Keratinocyte (primary cell): ENCODE measurements around the gene ATP6V0E1. TPM values are rescaled to one million over a fixed set of nuclear protein-coding genes. Genes with fewer than 3 reads are reported as not detected.

ENCODE experiments used
- DNase-seq: peaks from one replicate; pipeline ENCODE4 v3.0.0-alpha.2; 2011; ENCODE audit warnings: low read depth, missing footprints, low spot score
- FAIRE-seq: peaks from 2 replicates; lab custom pipeline; 2011; peaks lifted over from hg19 to GRCh38; lab: Jason Lieb, UNC
- H2AFZ ChIP-seq: 2 replicates; pipeline ENCODE4 v1.6.0; 2012; ENCODE audit warnings: low read length, control low read depth, inconsistent platforms; ENCODE audit not compliant: control insufficient read depth
- H3K27ac ChIP-seq: 2 replicates; pipeline ENCODE4 v1.5.1; 2011; ENCODE audit warnings: low read length; ENCODE audit not compliant: control insufficient read depth, insufficient read depth
- H3K27me3 ChIP-seq: 3 replicates; pipeline ENCODE4 v1.6.0; 2011; ENCODE audit warnings: low read length; ENCODE audit not compliant: control insufficient read depth, insufficient read depth; ENCODE audit errors: extremely low read depth
- H3K36me3 ChIP-seq, 2 experiments: 2 replicates in 1 of 2; 3 replicates in 1 of 2; pipeline ENCODE4 v1.5.1; 2011; ENCODE audit warnings: low read length in 2 of 2, mild to moderate bottlenecking in 1 of 2; ENCODE audit not compliant: control insufficient read depth in 2 of 2, insufficient read depth in 2 of 2; ENCODE audit errors: extremely low read depth in 1 of 2
- H3K4me1 ChIP-seq: 3 replicates; pipeline ENCODE4 v1.5.1; 2011; ENCODE audit warnings: low read length; ENCODE audit not compliant: control insufficient read depth, insufficient read depth; ENCODE audit errors: extremely low read depth
- H3K4me2 ChIP-seq: 3 replicates; pipeline ENCODE4 v1.6.0; 2011; ENCODE audit warnings: low read depth, low read length; ENCODE audit not compliant: control insufficient read depth, insufficient read depth; ENCODE audit errors: extremely low read depth
- H3K4me3 ChIP-seq, 3 experiments: fragments of 200-600 bp in 1 of 3; sonication (generic) in 1 of 3; 2 replicates in 2 of 3; 3 replicates in 1 of 3; pipeline ENCODE4 v1.5.1; 2011 to 2016; ENCODE audit warnings: low read length in 3 of 3, mild to moderate bottlenecking in 3 of 3, control low read depth in 2 of 3, inconsistent platforms in 1 of 3, low read depth in 1 of 3, mixed read lengths in 1 of 3, mixed run types in 1 of 3, moderate library complexity in 1 of 3; ENCODE audit not compliant: control insufficient read depth in 2 of 3, insufficient read depth in 2 of 3; ENCODE audit errors: extremely low read depth in 1 of 3
- H3K79me2 ChIP-seq: 2 replicates; pipeline ENCODE4 v1.6.0; 2012; ENCODE audit warnings: low read length; ENCODE audit not compliant: control insufficient read depth, insufficient read depth
- H3K9ac ChIP-seq: 3 replicates; pipeline ENCODE4 v1.6.0; 2011; ENCODE audit warnings: low read length; ENCODE audit not compliant: control insufficient read depth, insufficient read depth; ENCODE audit errors: extremely low read depth
- H3K9me1 ChIP-seq: 3 replicates; pipeline ENCODE4 v1.6.0; 2011; ENCODE audit warnings: low read length; ENCODE audit not compliant: control insufficient read depth, insufficient read depth; ENCODE audit errors: extremely low read depth
- H3K9me3 ChIP-seq: 2 replicates; pipeline ENCODE4 v1.5.1; 2012; ENCODE audit warnings: low read depth, low read length; ENCODE audit not compliant: control insufficient read depth
- H4K20me1 ChIP-seq: 3 replicates; pipeline ENCODE4 v1.6.0; 2011; ENCODE audit warnings: low read length; ENCODE audit not compliant: control insufficient read depth, insufficient read depth; ENCODE audit errors: extremely low read depth
- EZH2 ChIP-seq: IDR thresholded peaks from one replicate; pipeline ENCODE4 v1.6.1; 2012; ENCODE audit warnings: inconsistent platforms, mild to moderate bottlenecking, low read length, moderate library complexity
- dilution Hi-C: fragments of 300-500 bp; cut with MboI; formaldehyde crosslinking; loops from one replicate; pipeline ENCODE4 v1.7.0; 2020; ENCODE audit warnings: low sequenced_read_pairs; ENCODE audit not compliant: extremely low pct_ligation_motif_present
- polyA plus RNA-seq, 5 experiments: library from polyadenylated mRNA; depleted of rRNA in 3 of 5; stranded (reverse) in 3 of 5; stranded (forward) in 1 of 5; unstranded in 1 of 5; fragments of >200 nt; gene quantifications; 1 replicate in 1 of 5; 2 replicates in 3 of 5; 3 replicates in 1 of 5; pipeline versions ENCODE4 v1.2.1 to v1.2.3, GENCODE V29; 2011 to 2012; ENCODE audit warnings: missing spikeins in 2 of 5, low read depth in 1 of 5, low replicate concordance in 1 of 5
- TF ChIP-seq, protein P1 (sequence below), 3 experiments: IDR thresholded peaks in 1 of 3; conservative IDR thresholded peaks in 1 of 3; optimal IDR thresholded peaks in 1 of 3; 2 replicates in 2 of 3; 3 replicates in 1 of 3; pipeline versions ENCODE3 to v1.5.1; 2011; ENCODE audit warnings: low read length in 3 of 3, mild to moderate bottlenecking in 3 of 3, moderate library complexity in 2 of 3, control low read depth in 1 of 3, inconsistent platforms in 1 of 3; ENCODE audit not compliant: insufficient read depth in 2 of 3; ENCODE audit errors: extremely low read depth in 1 of 3

Gene ATP6V0E1
- polyA plus RNA-seq, 1 donor (not counting 4 experiments of a cell fraction or from before 2014, with no cell fraction given), result 533 TPM

DNA sequence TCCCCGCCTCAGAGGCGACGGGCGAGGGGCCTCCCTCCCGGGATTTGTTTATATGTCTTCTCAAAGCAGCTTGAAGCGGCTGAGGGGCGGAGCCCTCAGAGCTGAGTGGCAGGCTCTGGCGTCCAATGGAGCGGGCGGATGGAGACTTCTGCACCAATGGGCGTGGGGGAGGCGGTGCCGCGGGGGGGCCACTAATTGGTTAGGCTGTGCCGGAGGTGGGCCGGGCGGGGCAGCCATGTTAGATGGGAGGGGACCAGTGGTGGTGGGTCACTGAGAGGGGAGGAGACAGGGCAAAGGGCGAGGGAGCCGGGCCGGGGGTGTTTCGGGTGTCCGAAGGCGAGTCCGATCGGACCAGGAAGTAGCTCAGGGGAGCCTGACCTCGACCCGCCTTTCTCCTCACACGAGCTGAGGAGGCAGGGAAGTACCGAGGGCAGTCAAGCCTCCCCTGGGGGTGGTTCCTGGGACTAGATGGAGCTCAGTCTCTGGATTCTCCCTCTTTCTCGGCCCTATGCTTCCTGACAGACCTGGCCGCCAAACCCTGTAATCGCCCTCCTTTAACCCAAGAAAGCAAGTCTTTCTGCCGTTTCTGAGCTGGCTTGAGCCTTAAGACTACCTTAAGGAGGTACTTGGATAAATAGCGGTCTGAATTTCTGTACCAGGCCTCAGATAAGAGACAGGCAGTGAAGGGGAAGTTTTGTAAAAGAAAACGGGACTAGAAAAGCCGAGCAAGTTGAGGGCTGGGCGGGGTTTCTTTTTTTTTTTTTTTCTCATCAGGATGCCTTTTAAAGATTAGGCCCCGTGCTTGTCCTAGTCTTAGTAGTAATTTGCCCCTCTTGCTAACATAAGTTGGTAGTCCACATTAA, 73.7 kb downstream of the ATP6V0E1 start:
- Histone ChIP-seq H2AFZ (peak overlapping the region; percentile 90), H3K9me1 (no peaks in the 10 kb centered on the region), H3K9me3 (no peaks in the 10 kb centered on the region), H3K36me3 (no peaks in the 10 kb centered on the region), H3K79me2 (peaks cover 3% of the 10 kb centered on the region), H3K4me2 (peak overlapping the region; percentile 90), H4K20me1 (no peaks in the 10 kb centered on the region), H3K9ac (peak overlapping the region; percentile 91), H3K4me3 (peak overlapping the region; percentile 65 to 91 (median 87)), H3K27me3 (no peaks in the 10 kb centered on the region), H3K4me1 (peaks cover 20% of the 10 kb centered on the region), H3K27ac (peak overlapping the region; percentile 91)
- TF ChIP-seq, protein P1, sequence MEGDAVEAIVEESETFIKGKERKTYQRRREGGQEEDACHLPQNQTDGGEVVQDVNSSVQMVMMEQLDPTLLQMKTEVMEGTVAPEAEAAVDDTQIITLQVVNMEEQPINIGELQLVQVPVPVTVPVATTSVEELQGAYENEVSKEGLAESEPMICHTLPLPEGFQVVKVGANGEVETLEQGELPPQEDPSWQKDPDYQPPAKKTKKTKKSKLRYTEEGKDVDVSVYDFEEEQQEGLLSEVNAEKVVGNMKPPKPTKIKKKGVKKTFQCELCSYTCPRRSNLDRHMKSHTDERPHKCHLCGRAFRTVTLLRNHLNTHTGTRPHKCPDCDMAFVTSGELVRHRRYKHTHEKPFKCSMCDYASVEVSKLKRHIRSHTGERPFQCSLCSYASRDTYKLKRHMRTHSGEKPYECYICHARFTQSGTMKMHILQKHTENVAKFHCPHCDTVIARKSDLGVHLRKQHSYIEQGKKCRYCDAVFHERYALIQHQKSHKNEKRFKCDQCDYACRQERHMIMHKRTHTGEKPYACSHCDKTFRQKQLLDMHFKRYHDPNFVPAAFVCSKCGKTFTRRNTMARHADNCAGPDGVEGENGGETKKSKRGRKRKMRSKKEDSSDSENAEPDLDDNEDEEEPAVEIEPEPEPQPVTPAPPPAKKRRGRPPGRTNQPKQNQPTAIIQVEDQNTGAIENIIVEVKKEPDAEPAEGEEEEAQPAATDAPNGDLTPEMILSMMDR (optimal IDR thresholded peaks at IDR 0.05 in 1 of 3, IDR thresholded peaks at IDR 0.05 in 1 of 3, conservative IDR thresholded peaks at IDR 0.05 in 1 of 3; ENCODE audit: extremely low read depth in 1 of 3, insufficient read depth in 2 of 3, low read length in 3 of 3), result no peak
- no peak for TF ChIP-seq EZH2
- FAIRE-seq (no peak), DNase-seq (peak; percentile 75)
- dilution Hi-C loops, result no loop called here

GRCh38 chr5:173062141-173062540, 78.6 kb downstream of the ATP6V0E1 start:
- Histone ChIP-seq H3K4me1 (peaks cover 8% of the 10 kb centered on the region), H3K79me2 (peaks cover 3% of the 10 kb centered on the region), H3K27me3 (no peaks in the 10 kb centered on the region), H3K9ac (no peak overlapping the region), H3K9me1 (no peaks in the 10 kb centered on the region), H3K4me3 (no peak overlapping the region), H3K36me3 (no peaks in the 10 kb centered on the region), H3K4me2 (no peak overlapping the region), H2AFZ (no peak overlapping the region), H3K9me3 (no peaks in the 10 kb centered on the region), H4K20me1 (no peaks in the 10 kb centered on the region), H3K27ac (no peak overlapping the region)
- dilution Hi-C loops, result no loop called here
- TF ChIP-seq, protein P1 (optimal IDR thresholded peaks at IDR 0.05 in 1 of 3, IDR thresholded peaks at IDR 0.05 in 1 of 3, conservative IDR thresholded peaks at IDR 0.05 in 1 of 3; ENCODE audit: extremely low read depth in 1 of 3, insufficient read depth in 2 of 3, low read length in 3 of 3), result no peak
- TF ChIP-seq EZH2, result no peak
- DNase-seq, result no peak
- no peak for FAIRE-seq
